Activated naive CD4-positive, alpha-beta T cell treated with anti-CD3 and anti-CD28 coated beads for 36 hours (primary cell): ENCODE data around the gene TNFRSF12A. TPM values are rescaled to one million over a fixed set of nuclear protein-coding genes. Genes with fewer than 3 reads are reported as not detected.
A peak's percentile ranks its signal among the peaks of the same experiment; 100 is the strongest.
"Not testable (repeated sequence)": the region's sequence is repeated elsewhere in the genome, so short reads cannot be mapped to it uniquely, and the experiment has no call there.

Experiments
- CTCF ChIA-PET: fragments of 350-600 bp; sonication (Branson Sonifier 250); formaldehyde crosslinking; loops from one replicate; lab custom pipeline; 2021; ENCODE audit warnings: antibody characterized with exemption; lab: Charles Lee
- DNase-seq: peaks from one replicate; pipeline ENCODE4 v3.0.0-alpha.2; 2020
- H3K27ac Mint-ChIP-seq: one replicate; pipeline ENCODE4 v1.8.0; 2021; ENCODE audit warnings: mild to moderate bottlenecking, mixed read lengths
- H3K27me3 Mint-ChIP-seq: one replicate; pipeline ENCODE4 v1.8.0; 2021; ENCODE audit warnings: low read depth, mixed read lengths
- H3K36me3 Mint-ChIP-seq: one replicate; pipeline ENCODE4 v1.8.0; 2021; ENCODE audit warnings: low read depth, mixed read lengths
- H3K4me1 Mint-ChIP-seq: one replicate; pipeline ENCODE4 v1.8.0; 2021; ENCODE audit warnings: low read depth, mixed read lengths
- H3K4me3 Mint-ChIP-seq: one replicate; pipeline ENCODE4 v1.8.0; 2021; ENCODE audit warnings: mild to moderate bottlenecking, moderate library complexity, mixed read lengths
- H3K9me3 Mint-ChIP-seq: one replicate; pipeline ENCODE4 v1.8.0; 2021; ENCODE audit warnings: mixed read lengths
- intact Hi-C: fragments of 100-400 bp; cut with micrococcal nuclease; formaldehyde crosslinking; loops from one replicate; pipeline ENCODE4 v1.15.1; 2023
- total RNA-seq, 2 experiments: library from RNA; stranded (reverse); gene quantifications; one replicate each; pipeline ENCODE4 v1.2.3, GENCODE V29; 2021

Gene TNFRSF12A
- total RNA-seq, 2 experiments from 2014 or later = 0.88 to 0.96 TPM

GRCh38 chr16:3066440-3066748 is 46.2 kb downstream of the TNFRSF12A start:
- Mint-ChIP-seq H3K36me3 (peaks cover 43% of the 10 kb centered on the region), H3K27me3 (no peaks in the 10 kb centered on the region), H3K9me3 (no peaks in the 10 kb centered on the region), H3K27ac (peak overlapping the region; percentile 97), H3K4me3 (peak overlapping the region; percentile 94), H3K4me1 (peaks cover 63% of the 10 kb centered on the region)
- intact Hi-C loops = no loop called here
- DNase-seq = no peak
- CTCF ChIA-PET = interaction anchor here (0.8 to 11.2 kb wide), 2 partner anchors 35 to 64 kb away, joined by 3 to 187 read pairs; partner anchors contain the start of gene ZNF213

DNA sequence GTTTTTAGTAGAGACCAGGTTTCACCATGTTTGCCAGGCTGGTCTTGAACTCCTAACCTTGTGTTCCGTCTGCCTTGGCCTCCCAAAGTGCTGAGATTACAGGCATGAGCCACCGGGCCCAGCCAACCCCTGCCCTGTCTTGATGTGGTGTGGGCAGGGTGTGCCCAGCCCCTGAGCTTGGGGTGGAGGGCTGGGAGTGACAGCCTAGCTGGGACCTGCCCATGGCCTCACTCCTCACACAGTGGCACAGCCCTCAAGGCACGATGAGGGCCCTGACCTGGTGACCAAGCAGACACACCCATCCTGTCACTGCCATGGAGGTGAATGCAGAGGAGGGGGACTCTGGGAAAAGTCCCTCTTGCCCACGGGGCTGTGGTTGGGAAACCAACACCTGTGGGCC is 48.3 kb downstream of the TNFRSF12A start:
- peak overlapping the region; percentile 94 for H3K4me3 Mint-ChIP-seq
- no peak for DNase-seq
- no peaks in the 10 kb centered on the region for H3K9me3 Mint-ChIP-seq
- peak overlapping the region; percentile 96 for H3K27ac Mint-ChIP-seq
- CTCF ChIA-PET = interaction anchor here (1.1 to 11.2 kb wide), 3 partner anchors 10 to 62 kb away, joined by 3 to 187 read pairs (median 5); partner anchors contain the start of gene ZNF213
- intact Hi-C loops = no loop called here
- H3K4me1 Mint-ChIP-seq = peaks cover 72% of the 10 kb centered on the region
- no peaks in the 10 kb centered on the region for H3K27me3 Mint-ChIP-seq
- H3K36me3 Mint-ChIP-seq = peaks cover 43% of the 10 kb centered on the region

GRCh38 chr16:3069146-3069545 is 49.0 kb downstream of the TNFRSF12A start:
- DNase-seq, H3K27me3 Mint-ChIP-seq: not testable (repeated sequence)

GRCh38 chr16:3070608-3071111 is 50.5 kb downstream of the TNFRSF12A start:
- CTCF ChIA-PET = interaction anchor here (1.4 to 1.9 kb wide), 3 partner anchors 11 to 59 kb away, joined by 4 to 7 read pairs (median 5); partner anchors contain the start of gene ZSCAN10
- Mint-ChIP-seq H3K4me1 (peaks cover 72% of the 10 kb centered on the region), H3K36me3 (peaks cover 40% of the 10 kb centered on the region), H3K4me3 (no peak overlapping the region), H3K27ac (peak overlapping the region; percentile 88), H3K27me3 (no peaks in the 10 kb centered on the region), H3K9me3 (no peaks in the 10 kb centered on the region)
- intact Hi-C loops = no loop called here
- no peak for DNase-seq

More at GRCh38 chr16:3069146-3069545, 49.0 kb downstream of the TNFRSF12A start:
- peak overlapping the region; percentile 88 for H3K27ac Mint-ChIP-seq
- H3K9me3 Mint-ChIP-seq, intact Hi-C loops: not testable (repeated sequence)
- peaks cover 43% of the 10 kb centered on the region for H3K36me3 Mint-ChIP-seq
- H3K4me1 Mint-ChIP-seq = peaks cover 72% of the 10 kb centered on the region
- CTCF ChIA-PET = interaction anchor here (1.1 to 2.0 kb wide), 2 partner anchors 10 to 37 kb away, joined by 3 to 5 read pairs; no protein-coding TSS in a partner anchor
- H3K4me3 Mint-ChIP-seq = peak overlapping the region; percentile 4

DNA sequence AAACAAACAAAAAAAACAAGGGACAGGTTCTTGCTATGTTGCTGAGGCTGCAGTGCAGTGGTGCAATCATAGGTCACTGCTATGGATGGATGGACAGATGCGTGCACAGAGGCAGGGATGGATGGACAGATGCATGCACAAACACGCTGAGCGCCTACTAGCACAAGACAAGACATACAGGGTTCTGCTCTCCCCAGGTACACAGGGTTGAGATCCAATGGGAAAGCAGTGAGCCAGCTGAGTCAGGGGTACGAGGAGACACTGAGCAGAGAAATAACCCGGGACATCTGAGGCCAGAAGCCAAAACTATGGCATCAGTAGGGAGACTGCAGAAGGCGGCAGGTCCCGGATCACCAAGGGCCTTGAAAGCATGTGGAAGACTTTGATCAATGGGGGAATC is 51.5 kb downstream of the TNFRSF12A start:
- H3K9me3 Mint-ChIP-seq = no peaks in the 10 kb centered on the region
- no peak for DNase-seq
- H3K36me3 Mint-ChIP-seq = peaks cover 31% of the 10 kb centered on the region
- H3K4me1 Mint-ChIP-seq = peaks cover 80% of the 10 kb centered on the region
- peak overlapping the region; percentile 75 for H3K27ac Mint-ChIP-seq
- no peak overlapping the region for H3K4me3 Mint-ChIP-seq
- intact Hi-C loops = no loop called here
- H3K27me3 Mint-ChIP-seq = no peaks in the 10 kb centered on the region
- CTCF ChIA-PET = interaction anchor here (1.5 to 1.9 kb wide), 2 partner anchors 27 to 58 kb away, joined by 5 to 7 read pairs; partner anchors contain the start of gene ZSCAN10

Other genes with a start within 250 kb of the TNFRSF12A start
- gene ELOB, start 243.1 kb upstream of the TNFRSF12A start, total RNA-seq = 100 to 1,000 TPM; 177 to 189 TPM
- gene PRSS33, start 232.8 kb upstream of the TNFRSF12A start, total RNA-seq = under 1 TPM; 0.12 to 0.17 TPM
- not detected for gene PRSS41, start 221.9 kb upstream of the TNFRSF12A start, total RNA-seq
- 1 to 10 TPM; 3.3 to 4.1 TPM for gene PRSS21, start 203.1 kb upstream of the TNFRSF12A start, total RNA-seq
- gene ZG16B, start 190.1 kb upstream of the TNFRSF12A start, total RNA-seq = under 1 TPM; 0.22 to 0.64 TPM
- not detected for gene PRSS22, start 162.2 kb upstream of the TNFRSF12A start, total RNA-seq
- 10 to 100 TPM; 12.7 to 15.2 TPM for gene FLYWCH2, start 137.2 kb upstream of the TNFRSF12A start, total RNA-seq
- gene FLYWCH1, start 108.4 kb upstream of the TNFRSF12A start, total RNA-seq = 10 to 100 TPM; 33.5 to 35.4 TPM
- not detected for gene KREMEN2, start 56.1 kb upstream of the TNFRSF12A start, total RNA-seq
- gene PAQR4, start 51.0 kb upstream of the TNFRSF12A start, total RNA-seq = 10 to 100 TPM; 25.8 to 28.2 TPM
- 100 to 1,000 TPM; 128 to 136 TPM for gene PKMYT1, start 39.9 kb upstream of the TNFRSF12A start, total RNA-seq
- not detected for gene CLDN9, start 7.4 kb upstream of the TNFRSF12A start, total RNA-seq
- not detected for gene CLDN6, start 2.2 kb upstream of the TNFRSF12A start, total RNA-seq
- 10 to 100 TPM; 22.6 to 26.8 TPM for gene HCFC1R1, start 3.6 kb downstream of the TNFRSF12A start, total RNA-seq
- gene THOC6, start 3.7 kb downstream of the TNFRSF12A start, total RNA-seq = 10 to 100 TPM; 40.6 to 41.0 TPM
- gene BICDL2, start 16.6 kb downstream of the TNFRSF12A start, total RNA-seq = not detected
- under 1 TPM; 0.29 to 0.37 TPM for gene MMP25, start 26.2 kb downstream of the TNFRSF12A start, total RNA-seq
- gene IL32, start 45.3 kb downstream of the TNFRSF12A start, total RNA-seq = 100 to 1,000 TPM; 964 to 991 TPM
- gene ZSCAN10, start 78.9 kb downstream of the TNFRSF12A start, total RNA-seq = under 1 TPM in 1 of 2 experiments, not detected in 1; 0.26 TPM
- gene ZNF205, start 92.2 kb downstream of the TNFRSF12A start, total RNA-seq = under 1 TPM in 1 of 2 experiments, not detected in 1; 0.25 TPM
- 1 to 10 TPM; 6.1 to 6.5 TPM for gene ZNF213, start 114.7 kb downstream of the TNFRSF12A start, total RNA-seq
- gene OR1F1, start 167.8 kb downstream of the TNFRSF12A start, total RNA-seq = not detected
- gene ZNF200, start 214.8 kb downstream of the TNFRSF12A start, total RNA-seq = 10 to 100 TPM in 1 of 2 experiments, 1 to 10 TPM in 1; 9.7 to 10.1 TPM
- gene MEFV, start 236.3 kb downstream of the TNFRSF12A start, total RNA-seq = under 1 TPM; 0.07 TPM